Muscle layer of colon (tissue), 2 donors: Measurements from ENCODE around the gene CDH26.

ENCODE experiments used
- H3K27ac ChIP-seq: one replicate; pipeline ENCODE4 v1.7.0; 2013; ENCODE audit warnings: low read depth, mild to moderate bottlenecking, low read length, moderate library complexity
- H3K27me3 ChIP-seq, 2 donors: one replicate each; pipeline ENCODE4 v1.7.0; 2013; ENCODE audit warnings: low read length in 2 of 2, mild to moderate bottlenecking in 2 of 2; ENCODE audit not compliant: insufficient read depth in 2 of 2, control insufficient read depth in 1 of 2
- H3K36me3 ChIP-seq: one replicate; pipeline ENCODE4 v1.7.0; 2013; ENCODE audit warnings: mild to moderate bottlenecking, low read length; ENCODE audit not compliant: insufficient read depth
- H3K4me1 ChIP-seq: one replicate; pipeline ENCODE4 v1.7.0; 2013; ENCODE audit warnings: mild to moderate bottlenecking, low read length; ENCODE audit not compliant: insufficient read depth
- H3K4me3 ChIP-seq, 2 donors: one replicate each; pipeline ENCODE4 v1.7.0; 2013; ENCODE audit warnings: low read length in 2 of 2, low read depth in 1 of 2, mild to moderate bottlenecking in 1 of 2, moderate library complexity in 1 of 2
- H3K9ac ChIP-seq: one replicate; pipeline ENCODE4 v1.7.0; 2013; ENCODE audit warnings: low read length
- H3K9me3 ChIP-seq: one replicate; pipeline ENCODE4 v1.7.0; 2013; ENCODE audit warnings: mild to moderate bottlenecking, low read length
- donor health status: abdominal sarcoma.
- donor health status: Adenocarcinoma of cecum.

Gene CDH26

DNA sequence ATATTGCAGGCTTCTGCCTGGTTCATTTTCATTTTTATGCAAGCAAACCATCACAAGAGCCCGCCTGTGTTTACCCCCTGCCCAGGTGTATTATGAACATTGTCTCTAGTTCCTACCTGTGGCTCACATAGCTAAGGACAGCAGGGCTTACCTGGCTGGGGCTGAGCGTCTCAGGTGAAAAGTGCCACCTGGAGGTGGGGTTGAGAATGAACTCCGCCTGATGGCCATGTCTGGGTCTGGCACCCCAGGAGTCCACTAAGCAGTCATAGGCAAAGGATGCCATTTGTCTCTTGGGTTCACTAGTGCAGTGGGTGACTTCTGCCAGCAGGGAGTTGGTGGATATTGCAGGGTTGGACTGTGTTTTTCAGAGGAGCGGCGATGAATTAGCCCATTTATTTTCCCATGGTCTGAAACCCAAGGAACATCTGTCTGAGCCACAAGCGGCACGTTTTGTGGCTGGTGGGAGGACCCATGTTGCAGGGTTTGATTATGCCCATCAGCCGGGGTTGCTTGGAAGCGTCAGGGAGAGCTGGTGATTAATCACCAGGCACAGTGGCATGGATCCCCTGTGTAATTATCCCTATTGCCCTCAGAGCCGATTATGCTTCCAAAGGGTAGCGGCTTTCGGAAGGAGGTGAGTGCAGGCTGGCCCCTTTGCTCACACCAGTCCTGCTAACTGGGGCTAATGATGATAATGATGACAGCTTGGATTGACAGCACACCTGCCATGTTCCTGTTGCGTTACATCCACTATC lies 92.1 kb downstream of the CDH26 start:
- H3K9ac ChIP-seq = no peak overlapping the region
- peaks cover 5% of the 10 kb centered on the region for H3K4me1 ChIP-seq
- no peak overlapping the region for H3K27ac ChIP-seq
- no peaks in the 10 kb centered on the region for H3K9me3 ChIP-seq
- H3K27me3 ChIP-seq = peaks cover 0 to 7% of the 10 kb centered on the region in 2 donors
- no peaks in the 10 kb centered on the region for H3K36me3 ChIP-seq
- H3K4me3 ChIP-seq = no peak overlapping the region

DNA sequence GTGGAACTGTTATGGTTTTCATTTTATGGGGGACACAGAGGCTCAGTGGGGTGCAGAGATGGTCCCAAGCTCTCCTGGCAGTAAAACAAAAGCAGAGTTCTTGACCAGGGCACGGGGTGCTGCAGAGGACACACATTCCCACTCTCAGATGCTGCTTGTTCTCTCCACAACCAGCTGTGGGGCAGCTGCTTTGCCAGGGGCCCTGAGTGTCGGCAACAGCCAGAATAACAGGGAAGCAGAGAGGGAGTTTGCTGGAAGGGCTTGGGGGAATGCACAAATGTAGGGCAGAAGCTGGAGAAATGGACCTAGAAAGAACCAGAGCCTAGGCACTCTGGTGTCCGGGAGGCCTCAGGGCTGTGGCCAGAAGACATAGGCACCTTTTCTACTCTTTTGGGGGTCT lies 93.7 kb downstream of the CDH26 start:
- Histone ChIP-seq H3K9me3 (no peaks in the 10 kb centered on the region), H3K9ac (no peak overlapping the region), H3K27me3 (peaks cover 0 to 7% of the 10 kb centered on the region in 2 donors), H3K4me3 (no peak overlapping the region), H3K4me1 (no peaks in the 10 kb centered on the region), H3K36me3 (no peaks in the 10 kb centered on the region), H3K27ac (no peak overlapping the region)

DNA sequence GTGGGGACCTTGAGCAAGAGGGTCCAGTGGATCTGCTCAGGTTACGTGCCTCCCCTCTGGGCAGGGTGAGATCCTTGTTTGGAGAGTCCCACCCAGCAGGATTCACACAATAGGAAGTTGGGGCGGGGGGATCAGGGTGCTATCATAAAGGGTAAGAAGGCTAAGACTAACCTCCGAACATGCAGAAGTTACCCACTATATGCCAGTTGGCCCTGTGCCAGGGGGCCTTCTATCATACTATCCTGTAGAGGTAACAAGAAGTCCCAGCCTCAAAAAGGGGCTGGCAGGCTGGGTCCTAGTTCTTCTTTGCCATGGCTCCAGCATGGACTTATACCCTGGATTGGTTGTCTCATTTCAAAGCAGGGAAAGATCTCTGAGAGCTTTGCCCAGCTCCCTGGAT lies 94.1 kb downstream of the CDH26 start:
- Histone ChIP-seq H3K36me3 (no peaks in the 10 kb centered on the region), H3K27me3 (peaks cover 0 to 7% of the 10 kb centered on the region in 2 donors), H3K27ac (no peak overlapping the region), H3K4me1 (no peaks in the 10 kb centered on the region), H3K4me3 (no peak overlapping the region), H3K9me3 (no peaks in the 10 kb centered on the region), H3K9ac (no peak overlapping the region)

DNA sequence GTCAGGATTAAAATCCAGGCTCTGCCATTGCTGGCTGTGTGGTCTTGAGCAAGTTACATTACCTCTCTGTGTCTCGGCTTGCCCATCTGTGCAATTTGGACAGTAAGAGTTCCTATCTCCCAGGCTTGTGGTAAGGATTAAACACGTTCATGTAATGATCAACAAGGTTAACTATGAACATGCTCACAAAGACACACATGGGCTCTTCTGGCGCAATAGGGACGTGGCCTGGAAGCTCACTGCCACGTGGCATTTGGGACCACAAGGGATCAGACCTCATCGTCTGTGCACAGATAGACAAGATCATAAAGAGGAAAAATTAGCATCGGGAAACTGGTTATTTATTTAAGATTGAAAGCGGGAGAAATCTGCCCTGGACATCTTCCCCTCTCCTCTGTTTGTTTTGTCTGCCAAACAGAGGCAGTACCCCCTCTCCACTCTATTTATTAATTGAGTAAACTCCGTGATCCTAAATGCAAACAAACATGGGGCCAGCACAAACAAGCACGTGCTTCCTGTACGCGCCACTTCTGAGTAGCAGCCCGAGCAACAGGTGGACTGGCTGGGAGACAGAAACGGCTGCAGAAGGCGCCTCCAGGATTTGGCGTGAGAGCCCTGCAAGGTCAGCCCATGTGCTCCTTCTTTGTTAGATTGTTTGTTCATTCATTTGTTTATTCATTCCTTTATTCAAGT lies 95.0 kb downstream of the CDH26 start:
- Histone ChIP-seq H3K9ac (no peak overlapping the region), H3K27ac (no peak overlapping the region), H3K36me3 (no peaks in the 10 kb centered on the region), H3K27me3 (peaks cover 0 to 7% of the 10 kb centered on the region in 2 donors), H3K4me1 (no peaks in the 10 kb centered on the region), H3K9me3 (no peaks in the 10 kb centered on the region), H3K4me3 (no peak overlapping the region)

GRCh38 chr20:60053818-60054190 lies 95.6 kb downstream of the CDH26 start:
- Histone ChIP-seq H3K27ac (no peak overlapping the region), H3K4me1 (no peaks in the 10 kb centered on the region), H3K4me3 (no peak overlapping the region), H3K27me3 (peaks cover 0 to 7% of the 10 kb centered on the region in 2 donors), H3K9ac (no peak overlapping the region), H3K9me3 (no peaks in the 10 kb centered on the region), H3K36me3 (no peaks in the 10 kb centered on the region)

DNA sequence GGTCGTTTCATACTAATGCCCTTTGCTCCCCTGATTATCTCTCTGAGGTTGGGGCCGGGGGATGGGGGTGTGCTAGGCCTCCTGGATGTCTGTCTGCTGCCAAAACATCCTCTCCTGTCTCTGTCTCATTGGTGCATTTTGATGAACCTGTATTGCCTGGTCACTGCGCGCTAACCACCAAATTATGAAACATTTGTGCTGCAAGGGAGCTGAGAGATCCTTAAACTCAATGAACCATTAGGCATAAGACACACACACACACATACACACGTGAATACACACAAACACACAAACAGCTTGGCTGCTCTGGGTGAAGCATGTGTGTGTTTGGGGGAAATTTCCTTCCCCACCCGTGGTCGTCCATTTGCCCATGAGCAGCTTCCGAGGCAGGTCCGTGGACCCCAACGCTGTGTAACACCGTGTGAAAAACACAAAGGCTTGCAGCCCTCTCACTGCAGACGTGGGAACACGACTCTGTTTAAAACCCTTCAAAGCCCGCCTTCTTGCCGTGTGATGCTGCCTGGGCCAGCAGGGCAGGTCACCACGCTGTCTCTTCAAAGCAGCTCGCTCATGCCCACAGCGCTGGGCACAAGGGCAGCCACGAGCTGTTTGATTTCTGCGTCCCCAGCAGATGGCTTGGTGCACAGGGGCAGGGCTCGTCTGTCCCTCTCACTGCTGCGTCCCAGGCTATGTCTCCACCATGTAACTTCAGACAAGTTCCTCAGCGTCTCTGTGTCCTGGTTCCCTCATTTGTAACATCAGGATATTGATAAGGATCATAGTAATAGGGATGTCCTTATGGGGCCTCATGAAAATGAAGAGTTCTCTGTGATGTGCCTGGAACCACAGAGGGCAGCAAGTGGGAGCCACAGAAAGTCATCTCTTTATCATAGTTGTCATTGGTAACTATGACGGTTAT lies 96.8 kb downstream of the CDH26 start:
- Histone ChIP-seq H3K27ac (no peak overlapping the region), H3K36me3 (no peaks in the 10 kb centered on the region), H3K4me3 (no peak overlapping the region), H3K4me1 (no peaks in the 10 kb centered on the region), H3K9ac (no peak overlapping the region), H3K27me3 (peaks cover 0 to 7% of the 10 kb centered on the region in 2 donors), H3K9me3 (no peaks in the 10 kb centered on the region)

DNA sequence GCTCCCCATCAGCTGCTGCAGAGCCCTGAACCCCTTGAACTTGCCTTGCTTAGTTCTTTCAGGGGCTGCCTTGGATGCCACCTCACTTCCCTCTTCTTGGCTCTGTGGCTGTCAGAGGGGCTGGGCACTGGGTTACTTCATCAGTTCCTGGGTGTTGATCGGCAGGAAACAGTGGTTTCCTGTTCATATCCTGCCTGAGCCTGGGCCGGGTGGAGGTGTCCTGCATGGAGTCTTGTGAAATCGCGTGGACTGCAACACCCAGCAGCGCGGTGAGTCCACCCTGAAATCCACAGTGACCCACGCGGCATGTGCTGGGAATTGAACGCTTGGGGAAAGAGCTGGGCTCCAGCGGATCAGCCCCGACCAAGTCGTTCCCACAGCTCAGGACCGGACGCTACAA lies 97.5 kb downstream of the CDH26 start:
- Histone ChIP-seq H3K4me1 (no peaks in the 10 kb centered on the region), H3K27ac (no peak overlapping the region), H3K9ac (no peak overlapping the region), H3K27me3 (peaks cover 0 to 7% of the 10 kb centered on the region in 2 donors), H3K4me3 (no peak overlapping the region), H3K9me3 (no peaks in the 10 kb centered on the region), H3K36me3 (no peaks in the 10 kb centered on the region)

DNA sequence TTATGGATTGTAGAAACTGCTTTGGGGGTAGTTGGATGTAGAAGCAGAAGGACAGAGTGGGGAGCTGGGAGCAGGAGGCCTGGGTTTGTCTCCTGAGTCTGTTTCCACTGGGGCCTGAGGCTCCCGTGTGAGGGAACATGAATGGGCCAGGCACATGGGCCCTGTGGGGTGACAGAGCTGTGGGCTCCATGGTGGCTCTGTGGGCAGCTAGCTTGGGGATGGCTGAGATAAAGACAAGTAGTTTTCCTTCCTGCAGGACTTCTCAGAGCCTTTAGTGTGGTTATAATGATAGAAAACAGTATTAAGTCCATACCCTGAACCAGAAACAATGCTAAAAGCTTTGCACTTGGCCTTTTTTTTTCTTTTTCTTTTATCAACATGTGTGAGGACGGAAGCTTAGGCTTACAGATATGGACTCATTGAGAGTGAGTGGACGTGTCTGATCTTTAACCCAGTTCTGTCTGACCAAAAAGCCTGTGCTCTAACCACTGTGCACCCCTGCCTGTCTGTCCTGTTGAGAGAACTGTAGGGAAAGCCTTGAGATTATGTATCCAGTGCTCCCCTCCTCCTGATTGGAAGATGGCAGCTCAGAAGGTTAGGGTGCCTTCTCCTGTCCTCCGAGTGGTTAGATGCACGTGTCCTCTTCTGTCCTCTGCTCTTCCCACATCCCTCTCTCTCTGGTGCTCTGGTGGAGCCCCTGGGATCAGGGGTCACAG lies 98.3 kb downstream of the CDH26 start:
- H3K27ac ChIP-seq = no peak overlapping the region
- H3K4me3 ChIP-seq = no peak overlapping the region
- no peaks in the 10 kb centered on the region for H3K36me3 ChIP-seq
- H3K9me3 ChIP-seq = no peaks in the 10 kb centered on the region
- H3K4me1 ChIP-seq = no peaks in the 10 kb centered on the region
- H3K27me3 ChIP-seq = peaks cover 0 to 7% of the 10 kb centered on the region in 2 donors
- H3K9ac ChIP-seq = no peak overlapping the region

DNA sequence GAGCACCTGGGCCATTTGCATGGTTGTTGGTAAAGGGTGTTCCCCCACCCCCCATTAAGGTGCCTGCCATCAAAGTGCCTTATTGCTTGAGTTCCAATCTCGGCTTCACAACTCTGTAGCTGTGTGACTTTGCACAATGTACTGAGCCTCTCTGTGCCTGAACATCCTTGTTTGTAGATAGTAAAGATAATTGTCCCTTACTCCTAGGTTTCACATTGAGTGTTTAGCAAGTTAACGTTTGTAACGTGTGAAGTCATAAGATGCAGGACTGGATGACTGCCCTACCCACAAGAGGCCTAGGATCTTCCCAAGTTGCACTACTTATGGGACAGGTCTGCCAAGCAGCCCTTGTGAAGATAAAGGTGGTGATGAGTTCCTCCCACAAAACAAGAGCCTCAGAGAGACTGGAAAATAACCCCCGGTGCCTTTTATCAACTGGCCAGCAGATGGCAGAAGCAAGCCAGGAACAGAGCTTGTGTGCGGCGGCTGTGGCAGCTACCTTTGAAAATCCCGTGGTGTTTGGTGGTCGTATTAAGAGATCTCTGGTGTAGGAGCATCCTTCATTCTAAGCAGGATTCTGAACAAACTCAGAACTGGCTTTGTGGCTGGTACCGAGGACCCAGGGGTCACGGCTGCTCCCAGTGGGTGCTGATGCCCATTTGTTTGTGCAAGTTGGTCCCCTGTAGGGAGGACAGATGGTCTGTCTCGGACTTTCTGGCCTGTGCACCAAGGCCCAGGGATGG lies 99.1 kb downstream of the CDH26 start:
- H3K27me3 ChIP-seq = peaks cover 0 to 7% of the 10 kb centered on the region in 2 donors
- no peaks in the 10 kb centered on the region for H3K36me3 ChIP-seq
- H3K9ac ChIP-seq = no peak overlapping the region
- no peak overlapping the region for H3K4me3 ChIP-seq
- no peaks in the 10 kb centered on the region for H3K4me1 ChIP-seq
- no peak overlapping the region for H3K27ac ChIP-seq
- H3K9me3 ChIP-seq = no peaks in the 10 kb centered on the region

DNA sequence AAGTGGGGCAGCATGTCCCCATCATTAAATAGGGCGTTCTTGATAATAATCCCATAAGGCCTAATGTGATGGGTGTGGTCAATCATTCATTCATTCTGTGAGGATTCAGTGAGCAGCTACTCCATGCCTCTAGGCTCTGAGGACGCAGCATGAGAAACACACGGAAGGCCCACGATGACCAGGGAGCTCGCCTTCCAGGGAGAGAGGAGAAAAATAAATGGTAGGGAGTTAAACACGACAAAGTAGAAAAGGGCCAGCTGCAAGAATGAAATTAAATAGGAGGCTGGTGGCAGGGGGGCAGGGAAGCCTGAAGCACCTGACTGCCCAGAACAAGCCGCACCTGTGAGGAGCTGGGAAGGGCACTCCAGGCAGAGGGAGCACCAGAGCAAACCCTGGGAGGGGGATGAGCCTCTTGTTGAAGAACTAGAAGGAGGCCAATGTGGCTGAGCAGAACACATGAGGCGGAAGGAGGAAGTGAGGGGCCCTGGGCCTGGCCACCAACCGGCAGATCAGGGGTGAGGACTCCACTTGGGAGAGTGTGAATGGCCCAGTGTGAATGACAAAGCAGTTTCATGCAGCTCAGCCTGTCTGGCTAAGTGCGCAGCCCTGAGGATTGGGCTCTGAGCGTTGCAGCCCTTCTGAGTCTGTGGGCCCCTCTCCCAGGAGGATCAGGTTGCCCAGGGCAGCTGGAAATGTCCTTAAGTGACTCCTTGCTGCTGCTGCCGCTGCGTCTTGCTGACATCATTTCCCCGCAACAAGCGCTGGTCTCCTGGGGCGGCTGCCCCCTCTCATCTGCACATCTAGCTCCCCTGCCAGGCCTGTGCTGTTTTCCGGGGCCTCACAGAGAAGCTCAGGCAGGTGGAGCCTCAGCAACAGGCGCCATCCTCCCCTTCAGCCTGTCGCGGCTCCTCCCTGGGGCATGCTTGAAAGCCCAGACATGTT lies 99.9 kb downstream of the CDH26 start:
- peaks cover 8% of the 10 kb centered on the region for H3K4me1 ChIP-seq
- no peak overlapping the region for H3K27ac ChIP-seq
- no peak overlapping the region for H3K4me3 ChIP-seq
- H3K36me3 ChIP-seq = no peaks in the 10 kb centered on the region
- H3K9me3 ChIP-seq = no peaks in the 10 kb centered on the region
- H3K9ac ChIP-seq = no peak overlapping the region
- H3K27me3 ChIP-seq = peaks cover 0 to 2% of the 10 kb centered on the region in 2 donors
